IgD-negative memory B cell (primary cell): ENCODE measurements around the gene HS3ST5. TPM values are rescaled to one million over a fixed set of nuclear protein-coding genes. Genes with fewer than 3 reads are reported as not detected.
"Not testable (repeated sequence)": the region's sequence is repeated elsewhere in the genome, so short reads cannot be mapped to it uniquely, and the experiment has no call there.

Experiments used
- H3K27ac Mint-ChIP-seq, 3 donors: one replicate each; pipeline ENCODE4 v1.8.0; 2020 to 2022; ENCODE audit warnings: mild to moderate bottlenecking in 3 of 3, mixed read lengths in 3 of 3, moderate library complexity in 1 of 3
- H3K27me3 Mint-ChIP-seq: one replicate; pipeline ENCODE4 v1.8.0; 2021; ENCODE audit warnings: mixed read lengths
- H3K36me3 Mint-ChIP-seq: one replicate; pipeline ENCODE4 v1.8.0; 2020; ENCODE audit warnings: mild to moderate bottlenecking, mixed read lengths
- H3K4me1 Mint-ChIP-seq, 3 donors: one replicate each; pipeline ENCODE4 v1.8.0; 2020 to 2022; ENCODE audit warnings: mixed read lengths in 3 of 3, mild to moderate bottlenecking in 1 of 3
- H3K4me3 Mint-ChIP-seq, 4 donors: one replicate each; pipeline ENCODE4 v1.8.0; 2020 to 2022; ENCODE audit warnings: mild to moderate bottlenecking in 4 of 4, mixed read lengths in 4 of 4, moderate library complexity in 3 of 4
- H3K9me3 Mint-ChIP-seq, 3 donors: one replicate each; pipeline ENCODE4 v1.8.0; 2020 to 2021; ENCODE audit warnings: mixed read lengths in 3 of 3, mild to moderate bottlenecking in 1 of 3
- polyA plus RNA-seq: library from polyadenylated mRNA; unstranded; fragments of 300-500 nt; fragmentation: Illumina TruSeq; gene quantifications from one replicate; pipeline ENCODE4 v1.2.3, GENCODE V29; 2021

Gene HS3ST5
- polyA plus RNA-seq, 1 donor from 2014 or later, result not detected

DNA sequence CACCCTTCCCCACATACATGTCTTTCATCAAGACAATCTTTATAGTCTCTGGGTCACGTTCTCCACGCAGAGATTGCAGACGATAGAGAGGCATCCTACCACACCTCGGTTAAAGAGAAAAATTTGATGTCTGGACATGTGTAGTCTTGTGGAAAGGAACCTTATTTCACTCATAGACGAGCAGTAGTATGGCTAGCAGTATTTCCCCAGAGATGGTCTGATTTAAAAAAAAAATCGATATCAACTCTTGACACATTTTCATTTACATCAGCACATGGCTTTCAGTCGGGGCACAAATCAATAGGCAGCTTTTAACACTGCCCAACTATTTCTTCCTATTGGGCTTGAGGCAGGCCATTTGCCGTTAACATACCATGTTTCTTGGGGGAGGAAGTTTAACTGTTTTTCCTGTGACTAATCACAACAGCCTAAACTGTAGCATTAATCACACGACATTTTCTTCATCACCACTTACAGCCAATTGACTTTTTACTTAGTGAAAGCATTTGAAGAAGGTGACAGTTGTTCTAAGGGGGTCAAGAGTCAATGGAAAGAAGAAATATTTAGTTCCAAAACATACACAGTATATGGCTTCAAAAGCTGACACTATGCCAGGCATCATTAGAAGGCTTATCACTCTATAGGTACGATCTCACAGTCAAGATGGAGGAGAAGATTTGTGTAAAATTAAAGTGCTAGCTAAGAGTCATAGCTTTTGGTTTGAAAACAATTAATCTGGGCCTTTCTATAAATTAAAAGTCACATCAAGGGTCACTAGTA, 242.4 kb downstream of the HS3ST5 start:
- Mint-ChIP-seq H3K27ac (no peak overlapping the region), H3K36me3 (no peaks in the 10 kb centered on the region), H3K4me1 (no peaks in the 10 kb centered on the region), H3K27me3 (no peaks in the 10 kb centered on the region), H3K4me3 (no peak overlapping the region), H3K9me3 (no peaks in the 10 kb centered on the region)

DNA sequence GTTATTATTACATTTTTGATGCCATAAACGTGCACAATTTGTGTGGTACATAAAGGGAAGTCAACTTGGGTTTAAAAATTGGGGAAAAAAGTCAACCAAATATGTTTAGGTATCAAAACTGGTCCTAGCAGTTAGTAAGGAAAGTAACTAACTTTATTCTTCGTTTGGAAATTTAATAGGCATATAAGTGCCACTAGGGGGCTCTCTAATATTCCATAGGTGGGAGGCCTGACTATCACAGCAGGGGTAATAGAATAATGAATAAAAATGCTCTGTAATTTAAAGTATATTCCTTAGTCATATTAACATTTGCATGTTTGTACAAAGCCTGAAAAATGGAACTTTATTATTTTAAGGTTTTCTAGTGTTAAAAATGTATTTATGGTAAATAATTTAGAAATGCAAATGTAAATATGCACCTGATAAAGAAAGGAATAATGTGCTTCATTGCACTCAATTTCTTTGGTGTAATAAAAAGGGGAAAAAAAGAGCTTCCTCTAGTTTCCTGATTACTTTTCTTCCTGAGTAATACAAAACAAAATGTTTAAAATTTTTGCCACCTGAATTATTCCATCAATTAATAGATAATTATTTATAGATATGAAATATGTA, 246.2 kb downstream of the HS3ST5 start:
- no peaks in the 10 kb centered on the region for H3K9me3 Mint-ChIP-seq
- H3K36me3 Mint-ChIP-seq, result no peaks in the 10 kb centered on the region
- H3K4me3 Mint-ChIP-seq, result no peak overlapping the region
- H3K27ac Mint-ChIP-seq, result no peak overlapping the region
- H3K4me1 Mint-ChIP-seq, result no peaks in the 10 kb centered on the region
- no peaks in the 10 kb centered on the region for H3K27me3 Mint-ChIP-seq

- H3K36me3 Mint-ChIP-seq, result no peaks in the 10 kb centered on the region
- H3K27ac Mint-ChIP-seq, result no peak overlapping the region
- no peaks in the 10 kb centered on the region for H3K9me3 Mint-ChIP-seq
- H3K27me3 Mint-ChIP-seq, result no peaks in the 10 kb centered on the region
- no peak overlapping the region for H3K4me3 Mint-ChIP-seq
- H3K4me1 Mint-ChIP-seq, result no peaks in the 10 kb centered on the region
Observed at GRCh38 chr6:114092943-114093342, 249.9 kb downstream of the HS3ST5 start.

GRCh38 chr6:114090626-114091025, 252.2 kb downstream of the HS3ST5 start:
- no peaks in the 10 kb centered on the region for H3K9me3 Mint-ChIP-seq
- no peak overlapping the region for H3K4me3 Mint-ChIP-seq
- H3K27ac Mint-ChIP-seq, result no peak overlapping the region
- no peaks in the 10 kb centered on the region for H3K4me1 Mint-ChIP-seq
- H3K27me3 Mint-ChIP-seq, result no peaks in the 10 kb centered on the region
- peaks cover 1% of the 10 kb centered on the region for H3K36me3 Mint-ChIP-seq

GRCh38 chr6:114087496-114087895, 255.3 kb downstream of the HS3ST5 start:
- H3K4me1 Mint-ChIP-seq, result no peaks in the 10 kb centered on the region
- peaks cover 2% of the 10 kb centered on the region for H3K27me3 Mint-ChIP-seq
- no peak overlapping the region for H3K27ac Mint-ChIP-seq
- H3K4me3 Mint-ChIP-seq, result no peak overlapping the region
- no peaks in the 10 kb centered on the region for H3K9me3 Mint-ChIP-seq
- H3K36me3 Mint-ChIP-seq, result peaks cover 1% of the 10 kb centered on the region

- Mint-ChIP-seq H3K27ac (no peak overlapping the region), H3K27me3 (peaks cover 5% of the 10 kb centered on the region), H3K4me3 (no peak overlapping the region), H3K36me3 (peaks cover 1% of the 10 kb centered on the region), H3K9me3 (no peaks in the 10 kb centered on the region), H3K4me1 (no peaks in the 10 kb centered on the region)
Observed at GRCh38 chr6:114085211-114085610, 257.6 kb downstream of the HS3ST5 start.

GRCh38 chr6:114084327-114084890, 258.4 kb downstream of the HS3ST5 start:
- Mint-ChIP-seq H3K36me3 (peaks cover 1% of the 10 kb centered on the region), H3K9me3 (no peaks in the 10 kb centered on the region), H3K4me1 (no peaks in the 10 kb centered on the region), H3K27ac (no peak overlapping the region), H3K27me3 (peaks cover 5% of the 10 kb centered on the region), H3K4me3 (no peak overlapping the region)

DNA sequence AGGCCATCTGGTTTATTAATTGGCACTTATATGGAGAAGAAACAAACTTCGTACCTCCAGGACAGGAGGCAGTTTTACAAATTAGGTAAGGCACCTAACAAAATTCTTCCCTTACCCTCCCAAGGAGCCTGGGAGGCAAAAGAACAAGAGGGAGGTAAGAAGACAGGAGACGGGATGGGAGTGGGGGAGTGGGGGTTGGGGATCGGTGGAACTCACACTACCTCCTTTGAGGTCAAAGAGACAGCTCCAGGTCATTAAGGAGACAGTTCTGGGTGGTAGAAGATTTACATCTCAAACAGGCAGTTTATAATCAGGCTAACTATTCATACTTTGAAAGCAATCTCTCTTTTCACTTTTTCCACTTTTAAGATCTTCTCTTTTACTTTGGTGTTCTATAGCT, 259.6 kb downstream of the HS3ST5 start:
- no peak overlapping the region for H3K27ac Mint-ChIP-seq

DNA sequence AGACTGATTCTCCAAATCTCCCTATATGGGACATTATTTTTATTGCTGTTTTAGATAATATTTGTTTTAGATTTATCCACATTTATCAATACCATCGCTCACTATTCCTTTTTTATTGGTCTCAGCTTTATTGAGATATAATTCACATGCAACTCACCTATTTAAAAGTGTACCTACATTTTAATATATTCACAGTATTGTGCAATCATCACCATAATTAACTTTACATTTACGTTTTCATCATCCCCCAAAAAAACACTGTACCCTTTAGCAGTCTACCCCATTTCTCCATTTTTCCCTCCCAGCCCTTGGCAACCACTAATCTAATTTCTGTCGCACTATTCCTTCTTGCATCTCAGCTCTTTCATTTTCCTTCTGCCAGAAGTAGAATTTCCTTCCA, 261.1 kb downstream of the HS3ST5 start:
- Mint-ChIP-seq H3K9me3 (no peaks in the 10 kb centered on the region), H3K4me1 (no peaks in the 10 kb centered on the region), H3K36me3 (no peaks in the 10 kb centered on the region), H3K27me3 (peaks cover 5% of the 10 kb centered on the region), H3K27ac (no peak overlapping the region), H3K4me3 (no peak overlapping the region)

More for the DNA sequence above, 259.6 kb downstream of the HS3ST5 start:
- Mint-ChIP-seq H3K9me3 (no peaks in the 10 kb centered on the region), H3K4me1 (no peaks in the 10 kb centered on the region), H3K36me3 (peaks cover 1% of the 10 kb centered on the region), H3K27me3 (peaks cover 5% of the 10 kb centered on the region), H3K4me3 (no peak overlapping the region)

- no peak overlapping the region for H3K4me3 Mint-ChIP-seq
- H3K27ac Mint-ChIP-seq, result peak overlapping the region in 1 of 3 donors; percentile 5
- H3K9me3 Mint-ChIP-seq, result no peaks in the 10 kb centered on the region
- no peaks in the 10 kb centered on the region for H3K36me3 Mint-ChIP-seq
- H3K4me1 Mint-ChIP-seq, result no peaks in the 10 kb centered on the region
- H3K27me3 Mint-ChIP-seq, result peaks cover 5% of the 10 kb centered on the region
Observed at GRCh38 chr6:114080891-114081510, 261.8 kb downstream of the HS3ST5 start.

DNA sequence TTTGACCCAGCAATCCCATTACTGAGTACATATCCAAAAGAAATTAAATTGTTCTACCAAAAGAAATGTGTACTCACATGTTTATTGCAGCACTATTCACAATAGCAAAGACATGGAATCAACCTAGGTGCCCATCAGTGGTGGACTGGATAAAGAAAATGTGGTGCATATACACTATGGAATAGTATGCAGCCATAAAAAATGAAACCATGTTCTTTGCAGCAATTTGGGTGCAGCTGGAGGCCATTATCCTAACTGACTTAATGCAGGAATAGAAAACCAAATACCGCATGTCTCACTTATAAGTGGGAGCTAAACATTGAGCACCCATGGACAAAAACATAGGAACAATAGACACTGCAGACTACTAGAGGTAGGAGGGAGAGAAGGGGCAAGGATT, 262.4 kb downstream of the HS3ST5 start:
- H3K9me3 Mint-ChIP-seq, H3K27me3 Mint-ChIP-seq, H3K27ac Mint-ChIP-seq: not testable (repeated sequence)

DNA sequence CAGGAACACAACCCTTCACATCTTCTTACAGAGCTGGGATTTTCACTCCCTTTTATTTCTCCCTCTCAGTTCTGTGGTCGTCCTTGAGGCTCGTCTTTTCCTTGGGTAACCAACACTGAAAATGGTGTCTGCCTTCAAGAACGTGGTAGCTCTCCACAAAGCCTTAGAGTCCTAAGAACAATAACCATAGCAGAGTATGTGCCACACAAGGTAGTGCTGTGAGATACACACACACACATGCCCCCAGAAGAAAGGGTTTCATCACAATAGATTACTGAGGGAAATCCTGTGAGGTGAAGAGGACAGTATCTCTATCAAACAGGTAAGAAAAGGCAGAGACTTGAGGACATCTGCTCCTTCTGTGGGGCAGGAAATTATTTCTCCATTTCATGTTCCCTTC, 267.0 kb downstream of the HS3ST5 start:
- peaks cover 0 to 2% (median 0%) of the 10 kb centered on the region in 3 donors for H3K9me3 Mint-ChIP-seq
- no peaks in the 10 kb centered on the region for H3K36me3 Mint-ChIP-seq
- H3K27ac Mint-ChIP-seq, result no peak overlapping the region
- H3K4me1 Mint-ChIP-seq, result no peaks in the 10 kb centered on the region
- H3K27me3 Mint-ChIP-seq, result peaks cover 1% of the 10 kb centered on the region
- no peak overlapping the region for H3K4me3 Mint-ChIP-seq

More for the DNA sequence above, 262.4 kb downstream of the HS3ST5 start:
- H3K4me3 Mint-ChIP-seq, H3K4me1 Mint-ChIP-seq, H3K36me3 Mint-ChIP-seq: not testable (repeated sequence)

GRCh38 chr6:114075300-114075699, 267.5 kb downstream of the HS3ST5 start:
- H3K4me1 Mint-ChIP-seq, result no peaks in the 10 kb centered on the region
- peaks cover 0 to 2% (median 0%) of the 10 kb centered on the region in 3 donors for H3K9me3 Mint-ChIP-seq
- no peak overlapping the region for H3K4me3 Mint-ChIP-seq
- no peaks in the 10 kb centered on the region for H3K36me3 Mint-ChIP-seq
- no peak overlapping the region for H3K27ac Mint-ChIP-seq
- H3K27me3 Mint-ChIP-seq, result peaks cover 2% of the 10 kb centered on the region

- Mint-ChIP-seq H3K9me3 (no peaks in the 10 kb centered on the region), H3K4me3 (no peak overlapping the region), H3K4me1 (peaks cover 0 to 6% (median 0%) of the 10 kb centered on the region in 3 donors), H3K36me3 (no peaks in the 10 kb centered on the region), H3K27ac (no peak overlapping the region), H3K27me3 (peaks cover 13% of the 10 kb centered on the region)
Observed at GRCh38 chr6:114068771-114069170, 274.1 kb downstream of the HS3ST5 start.

- no peak overlapping the region for H3K27ac Mint-ChIP-seq
- no peak overlapping the region for H3K4me3 Mint-ChIP-seq
- H3K36me3 Mint-ChIP-seq, result no peaks in the 10 kb centered on the region
- H3K4me1 Mint-ChIP-seq, result peaks cover 0 to 6% (median 0%) of the 10 kb centered on the region in 3 donors
- peaks cover 13% of the 10 kb centered on the region for H3K27me3 Mint-ChIP-seq
- H3K9me3 Mint-ChIP-seq, result no peaks in the 10 kb centered on the region
Observed at GRCh38 chr6:114068116-114068515, 274.7 kb downstream of the HS3ST5 start.
